Hematopoietic multipotent progenitor cell treated with erythropoietin and hydrocortisone succinate and interleukin-3 and kit ligand, for 15 days (in vitro differentiated cells): Measurements from ENCODE around the gene UBTD2.

ENCODE experiments used
- DNase-seq: peaks from one replicate; pipeline ENCODE4 v3.0.0-alpha.2; 2015; ENCODE audit warnings: low spot score

Gene UBTD2

GRCh38 chr5:172169216-172169615, 114.3 kb downstream of the UBTD2 start:
- no peak for DNase-seq

GRCh38 chr5:172168311-172168710, 115.3 kb downstream of the UBTD2 start:
- DNase-seq, result no peak

GRCh38 chr5:172167895-172168294, 115.7 kb downstream of the UBTD2 start:
- no peak for DNase-seq

GRCh38 chr5:172166030-172166826, 117.3 kb downstream of the UBTD2 start:
- no peak for DNase-seq

GRCh38 chr5:172165465-172165864, 118.1 kb downstream of the UBTD2 start:
- DNase-seq, result no peak

GRCh38 chr5:172164769-172165212, 118.8 kb downstream of the UBTD2 start:
- no peak for DNase-seq

- DNase-seq, result no peak
Measured at GRCh38 chr5:172163346-172163745, 120.2 kb downstream of the UBTD2 start.

GRCh38 chr5:172162987-172163343, 120.6 kb downstream of the UBTD2 start:
- DNase-seq, result no peak

GRCh38 chr5:172162323-172162986, 121.1 kb downstream of the UBTD2 start:
- DNase-seq, result no peak

GRCh38 chr5:172160506-172160905, 123.1 kb downstream of the UBTD2 start:
- no peak for DNase-seq
